HL-60 (cell line): Measurements from ENCODE around the gene PAQR5.

Experiments used
- CTCF ChIP-seq: IDR thresholded peaks from one replicate; pipeline ENCODE4 v1.5.1; 2011; ENCODE audit warnings: low read length, control low read depth, inconsistent platforms; ENCODE audit not compliant: insufficient read depth
- GABPA ChIP-seq: IDR thresholded peaks from 2 replicates; pipeline ENCODE4 v1.6.1; 2012; ENCODE audit warnings: low read depth
- POLR2AphosphoS5 ChIP-seq: IDR thresholded peaks from 2 replicates; pipeline ENCODE4 v1.6.1; 2012; ENCODE audit warnings: low read depth
- REST ChIP-seq: IDR thresholded peaks from 2 replicates; pipeline ENCODE4 v1.6.1; 2012; ENCODE audit warnings: low read depth; ENCODE audit not compliant: insufficient replicate concordance

- TF ChIP-seq CTCF (no peak), POLR2AphosphoS5 (no peak), GABPA (no peak), REST (no peak)
These were observed 17.9 kb upstream of the PAQR5 start for GRCh38 chr15:69280783-69281182.
